Measurements from ENCODE around the gene HOXD10.

Gene HOXD10

DNA sequence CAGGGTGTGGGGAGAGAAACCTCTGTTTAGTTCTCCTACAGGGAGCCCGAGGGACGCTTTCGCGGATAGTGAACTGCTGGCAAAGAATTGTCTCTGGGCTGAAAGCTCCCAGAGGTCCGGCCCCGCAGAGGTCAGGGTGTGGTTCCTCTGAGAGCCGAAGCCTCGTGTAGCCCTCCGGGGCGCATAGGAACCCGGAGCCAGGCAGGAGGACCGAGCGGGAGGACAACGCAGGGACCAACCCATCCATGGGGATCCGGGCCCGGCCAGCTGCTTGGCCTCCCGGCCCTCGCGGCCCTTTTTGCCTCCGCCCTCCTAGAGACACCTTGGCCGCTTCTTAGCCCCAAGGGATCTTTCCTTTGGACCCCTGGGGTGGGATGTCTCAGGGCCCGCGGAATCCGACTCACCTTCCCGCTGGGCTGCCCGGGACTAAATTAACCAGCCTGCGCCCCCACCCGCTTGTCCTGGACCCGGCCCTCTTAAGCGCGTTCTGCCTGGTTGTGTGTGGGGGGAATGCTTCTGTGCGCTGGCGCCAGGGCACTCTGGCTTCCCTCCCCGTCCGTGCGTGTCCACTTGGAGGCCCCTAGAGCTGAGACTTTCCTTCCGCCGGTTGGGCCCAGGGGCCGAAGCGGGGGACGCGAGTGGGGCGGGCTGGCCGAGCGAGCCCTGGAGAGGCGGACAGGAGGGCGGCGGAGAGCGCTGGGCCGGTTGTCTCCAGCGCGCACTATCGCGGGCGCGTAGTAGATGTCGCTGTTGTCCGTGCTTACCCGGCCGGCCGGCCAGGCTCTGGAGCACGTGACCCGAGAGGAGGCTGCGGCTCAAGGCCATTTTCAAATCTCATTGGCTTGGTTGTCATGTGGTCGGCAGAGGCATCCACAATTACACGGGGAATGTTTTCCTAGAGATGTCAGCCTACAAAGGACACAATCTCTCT lies at the start of gene HOXD10:
Gene HOXD10, plus strand, starts transcription at position 896 of the 931 bp plus-strand sequence. CDS start 56 bp downstream, outside the sequence.
- no peak for DNase-seq

GRCh38 chr2:176067589-176068418 lies 48.8 kb upstream of the HOXD10 start:
- DNase-seq: no peak

- no peak for DNase-seq
These were observed 48.2 kb upstream of the HOXD10 start for GRCh38 chr2:176068419-176068832.

DNA sequence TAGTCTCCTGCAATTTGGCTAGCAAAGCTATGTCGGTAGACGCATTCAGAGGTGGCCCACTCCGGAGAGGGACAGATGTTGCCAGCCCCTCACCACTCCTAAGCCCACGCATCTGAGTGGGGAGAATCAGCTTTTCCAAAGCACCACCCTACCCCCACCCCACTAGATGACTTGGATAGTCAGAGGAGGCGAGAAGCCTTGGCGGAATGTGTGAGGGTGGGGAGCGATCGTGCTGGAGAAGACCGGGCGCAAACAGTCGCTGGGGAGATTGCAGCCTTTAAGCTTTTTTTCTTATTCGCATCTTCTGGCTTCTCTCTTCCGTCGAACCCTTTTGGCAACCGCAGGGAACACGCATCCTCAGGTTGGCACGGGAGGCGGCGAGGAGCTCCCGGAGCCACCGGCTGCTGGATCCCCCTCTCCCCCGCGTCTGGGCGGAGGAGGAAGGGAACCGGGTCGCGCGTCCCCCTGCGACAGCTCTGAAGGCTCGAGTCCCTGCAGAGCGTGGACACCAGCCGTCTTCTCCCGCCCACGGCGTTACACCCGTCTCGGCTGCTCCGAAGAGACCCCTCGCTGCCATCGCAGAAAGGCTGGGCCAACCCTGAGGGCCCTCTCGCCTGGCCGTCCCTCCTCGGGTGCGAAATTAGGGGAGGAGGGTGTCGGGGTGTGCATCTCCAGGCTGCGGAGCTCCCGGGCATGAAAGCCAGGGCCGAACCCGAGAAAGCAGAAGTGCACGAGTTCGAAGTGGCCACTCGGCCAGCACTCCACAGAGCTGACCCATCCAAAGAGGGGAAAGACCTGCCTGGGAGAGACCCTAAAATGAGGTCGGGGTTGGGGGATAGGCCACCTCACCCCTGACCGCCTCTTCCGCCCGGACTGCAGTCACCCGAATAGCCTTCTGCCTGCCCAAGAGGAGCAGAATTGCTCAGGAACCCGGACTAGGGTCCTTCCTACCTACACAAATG lies 45.0 kb upstream of the HOXD10 start:
- DNase-seq: no peak

DNA sequence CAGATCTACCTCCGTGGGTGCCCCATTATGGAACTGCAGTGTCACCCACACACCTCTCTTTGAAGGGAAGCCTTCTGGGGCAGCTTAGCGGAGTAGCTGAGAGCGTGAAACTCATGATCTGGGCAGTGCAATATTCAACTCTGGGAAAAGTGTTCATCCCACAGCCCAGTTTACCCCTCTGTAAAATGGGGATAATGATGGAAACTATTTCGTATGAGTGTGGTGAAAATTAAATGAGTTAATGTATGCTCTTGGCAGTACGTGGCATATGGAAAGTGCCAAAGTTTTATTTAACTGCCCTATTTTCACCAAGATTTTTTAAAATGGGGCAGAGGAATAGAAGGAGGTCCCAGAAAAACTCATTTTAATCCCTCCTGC lies 44.3 kb upstream of the HOXD10 start:
- DNase-seq: no peak

DNA sequence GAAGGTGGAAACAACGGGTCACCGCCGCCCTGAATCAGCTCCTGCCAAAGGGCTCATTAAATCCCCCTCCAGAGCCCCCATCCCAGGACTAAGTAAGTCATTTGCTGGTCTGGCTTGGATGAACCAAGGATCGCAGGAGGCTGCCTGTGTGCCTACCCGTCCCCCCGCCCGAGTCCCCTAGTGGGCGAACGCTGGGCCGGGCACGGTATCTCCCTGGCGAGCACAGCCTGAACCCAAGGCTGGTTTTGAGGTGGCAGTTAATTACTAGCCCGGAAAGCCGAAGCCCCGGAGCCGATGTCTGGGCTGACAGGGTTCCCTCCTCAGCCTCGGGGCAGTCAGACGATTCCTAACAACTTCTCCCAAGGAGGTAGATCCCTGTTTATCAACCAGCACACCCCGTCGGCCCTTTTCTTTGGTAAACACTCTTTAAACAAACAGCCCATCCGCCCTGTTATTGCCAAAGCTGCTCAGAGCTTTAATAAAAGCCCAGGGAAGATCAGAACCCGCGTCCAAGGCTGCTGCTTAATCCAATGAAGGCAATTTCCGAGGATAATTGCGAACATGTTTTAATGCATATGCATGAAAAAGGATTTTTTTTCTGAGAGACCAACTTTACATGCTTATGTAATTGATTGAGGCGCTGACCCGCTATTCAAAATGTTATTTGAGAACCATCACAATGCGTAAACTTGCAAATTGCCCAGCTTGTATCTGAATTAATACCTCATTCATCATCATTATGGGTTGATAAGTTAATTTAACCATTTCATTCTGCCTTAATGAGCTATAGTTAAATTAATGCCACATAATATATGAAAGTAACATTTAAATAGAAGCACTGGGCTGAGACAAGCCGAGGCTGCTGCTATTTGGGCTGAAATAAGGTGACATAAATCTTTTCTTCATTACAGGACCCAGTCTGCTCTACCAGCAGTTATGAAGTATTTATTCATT lies 43.4 kb upstream of the HOXD10 start:
- no peak for DNase-seq

DNA sequence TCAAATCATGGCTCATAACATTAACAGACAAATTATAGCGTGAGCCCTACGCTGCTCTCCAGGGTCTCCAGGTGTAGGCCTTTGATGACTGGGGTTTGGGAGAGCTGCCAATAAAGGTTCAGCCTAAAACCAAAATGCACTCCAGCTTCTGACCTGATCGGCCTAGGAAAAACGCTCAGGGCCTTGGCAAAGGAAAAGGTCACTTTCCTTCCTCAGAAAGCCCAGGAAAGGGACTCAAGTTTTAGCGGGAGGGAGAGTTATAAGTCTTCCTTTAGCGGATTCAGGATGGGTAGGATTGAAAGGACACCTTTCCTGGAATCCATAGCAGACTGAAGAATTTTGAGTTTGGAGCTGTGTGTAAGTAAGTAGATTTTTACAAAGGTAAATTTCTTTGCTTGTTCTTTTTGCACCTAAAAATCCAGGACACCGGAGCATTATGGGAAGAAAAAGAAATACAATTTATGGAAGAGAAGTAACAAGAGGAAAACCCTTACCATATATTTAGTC lies 41.6 kb upstream of the HOXD10 start:
- no peak for DNase-seq

- no peak for DNase-seq
These were observed 41.1 kb upstream of the HOXD10 start for GRCh38 chr2:176075481-176075880.

DNA sequence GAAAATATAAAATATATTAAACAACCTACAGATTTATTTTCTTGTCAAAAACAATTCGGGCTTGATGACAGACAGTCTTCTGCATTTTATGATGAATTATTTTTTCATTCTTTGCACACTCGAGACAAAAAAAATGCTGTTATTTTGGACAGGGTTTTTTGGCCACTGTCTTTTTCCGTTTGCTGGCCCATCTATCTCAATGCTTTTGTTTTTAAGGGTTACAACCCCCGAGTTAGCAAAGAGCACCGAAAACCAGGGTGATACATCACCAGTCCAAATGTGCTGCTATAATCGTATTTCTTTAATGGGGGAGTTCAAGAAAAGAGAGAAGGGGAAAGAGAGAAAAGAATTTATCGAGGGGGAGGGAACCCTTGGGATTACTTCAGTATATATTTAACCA lies 40.5 kb upstream of the HOXD10 start:
- DNase-seq: no peak

GRCh38 chr2:176076796-176077195 lies 39.8 kb upstream of the HOXD10 start:
- no peak for DNase-seq

DNA sequence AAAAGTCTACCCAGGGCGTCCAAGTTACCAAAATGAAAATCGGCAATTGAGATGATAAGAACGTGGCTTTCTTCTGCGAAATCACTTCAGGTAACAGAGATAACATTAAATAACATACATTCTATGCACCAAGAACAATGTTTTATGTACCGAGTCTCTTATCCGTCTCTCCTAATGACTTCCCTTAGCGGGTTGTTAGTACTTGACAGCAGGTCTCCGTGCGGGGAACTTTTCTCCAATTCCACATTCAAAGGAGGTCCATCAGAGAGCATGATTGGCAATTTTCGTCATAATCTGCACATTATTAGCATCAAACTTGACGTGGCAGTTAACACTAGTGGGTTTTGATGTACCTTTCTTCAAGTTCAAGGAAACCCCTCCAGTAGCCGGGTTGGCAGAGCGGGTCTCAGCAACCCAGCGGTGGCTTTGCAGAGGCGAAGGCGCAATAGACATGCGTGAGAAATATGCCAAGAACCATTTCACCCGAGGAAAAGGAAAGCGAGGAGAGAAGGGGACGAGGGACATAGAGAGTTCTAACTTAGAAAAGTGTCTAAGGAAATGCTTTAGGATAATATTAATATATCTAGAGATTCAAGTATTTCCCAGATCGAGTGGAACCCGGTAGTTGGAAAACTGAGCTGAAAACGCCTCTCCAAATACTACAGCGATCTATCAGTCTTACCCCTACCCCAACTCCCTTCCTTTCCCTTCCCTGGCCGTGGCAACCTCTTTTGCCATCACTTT lies 37.9 kb upstream of the HOXD10 start:
- no peak for DNase-seq

- DNase-seq: no peak
These were observed 37.2 kb upstream of the HOXD10 start for GRCh38 chr2:176079285-176079830.

DNA sequence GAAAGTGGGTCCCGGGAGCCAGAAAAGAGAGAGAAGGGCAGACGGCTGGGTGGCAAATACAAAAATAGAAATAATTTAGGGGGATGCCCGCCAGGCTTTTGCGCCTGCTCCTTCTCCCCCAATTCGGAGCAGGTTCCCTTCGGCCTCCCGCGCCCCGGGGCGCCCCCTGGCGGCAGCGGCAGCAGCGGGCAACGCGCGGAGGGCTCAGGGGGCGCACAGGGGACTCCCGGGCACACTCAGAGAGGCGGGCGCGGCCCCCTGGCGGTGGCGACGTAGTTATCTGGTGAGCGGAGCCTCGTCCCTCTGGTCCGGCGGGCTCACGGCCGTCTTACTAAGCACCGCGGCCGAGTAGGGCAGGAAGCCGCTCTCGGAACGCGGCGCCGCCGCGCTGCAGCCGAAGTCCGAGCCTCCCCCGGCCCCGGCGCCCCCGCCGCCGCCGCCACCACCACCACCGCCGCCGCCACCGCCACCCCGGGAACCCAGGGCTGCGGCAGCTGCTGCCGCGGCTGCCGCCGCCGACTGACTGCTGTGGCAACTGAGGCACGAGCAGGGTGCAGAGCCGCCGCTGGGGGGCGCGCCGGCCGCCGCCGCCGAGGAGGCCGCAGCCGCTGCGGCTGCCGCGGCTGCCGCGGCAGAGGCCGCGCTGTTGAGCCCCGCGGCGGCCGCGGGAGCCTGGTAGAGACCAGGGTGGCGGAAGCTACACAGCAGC lies 36.6 kb upstream of the HOXD10 start:
- no peak for DNase-seq

- no peak for DNase-seq
These were observed 35.8 kb upstream of the HOXD10 start for GRCh38 chr2:176080540-176081375.

DNA sequence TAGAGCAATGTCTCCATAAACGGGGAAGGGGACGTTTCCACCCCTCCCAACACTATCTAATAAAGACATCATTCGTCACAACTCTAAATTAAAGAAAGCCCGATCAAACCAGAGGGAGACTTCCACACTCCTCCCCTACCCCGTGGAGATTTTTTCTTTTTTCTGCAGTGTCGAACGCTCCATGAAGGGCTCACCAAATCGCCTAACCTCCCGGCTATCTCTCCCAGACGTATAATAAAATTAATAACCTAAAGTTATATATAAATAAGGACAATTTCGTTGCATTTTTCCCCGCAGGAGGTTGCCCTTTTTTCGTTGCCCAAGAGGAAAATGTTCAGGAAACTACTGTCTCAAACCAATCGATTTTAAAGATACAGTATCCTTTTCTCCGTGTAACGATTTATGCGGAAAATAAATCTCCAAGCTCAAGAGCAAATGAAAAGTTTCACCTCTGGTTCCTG lies 35.2 kb upstream of the HOXD10 start:
- DNase-seq: no peak

GRCh38 chr2:176081837-176082524 lies 34.6 kb upstream of the HOXD10 start:
- DNase-seq: no peak

GRCh38 chr2:176082525-176082823 lies 34.1 kb upstream of the HOXD10 start:
- DNase-seq: no peak
